GM18526 (cell line): Measurements from ENCODE around the gene TRDMT1.

Experiments
- POLR2A ChIP-seq: IDR thresholded peaks from 3 replicates; pipeline ENCODE4 v1.6.1; 2011; ENCODE audit not compliant: insufficient read length; ENCODE audit errors: extremely low read depth

TRDMT1 gene

GRCh38 chr10:17202999-17203398 lies 1.5 kb upstream of the TRDMT1 start:
- no peak for TF ChIP-seq POLR2A

GRCh38 chr10:17202506-17202905 lies 1.0 kb upstream of the TRDMT1 start:
- TF ChIP-seq POLR2A = no peak

GRCh38 chr10:17201794-17202116 lies 283 bp upstream of the TRDMT1 start:
- no peak for TF ChIP-seq POLR2A

- TF ChIP-seq POLR2A = no peak
Observed at GRCh38 chr10:17200001-17200911, 1.2 kb downstream of the TRDMT1 start.

- no peak for TF ChIP-seq POLR2A
Observed at GRCh38 chr10:17199351-17199804, 2.1 kb downstream of the TRDMT1 start.

GRCh38 chr10:17196573-17196972 lies 4.9 kb downstream of the TRDMT1 start:
- TF ChIP-seq POLR2A = no peak

GRCh38 chr10:17196045-17196444 lies 5.4 kb downstream of the TRDMT1 start:
- TF ChIP-seq POLR2A = no peak

- no peak for TF ChIP-seq POLR2A
Observed at GRCh38 chr10:17195083-17195482, 6.4 kb downstream of the TRDMT1 start.

- no peak for TF ChIP-seq POLR2A
Observed at GRCh38 chr10:17190602-17191001, 10.9 kb downstream of the TRDMT1 start.

- no peak for TF ChIP-seq POLR2A
Observed at GRCh38 chr10:17188644-17189172, 12.8 kb downstream of the TRDMT1 start.

- TF ChIP-seq POLR2A = no peak
Observed at GRCh38 chr10:17185873-17186272, 15.6 kb downstream of the TRDMT1 start.

GRCh38 chr10:17183110-17183509 lies 18.4 kb downstream of the TRDMT1 start:
- TF ChIP-seq POLR2A = no peak

GRCh38 chr10:17181751-17182150 lies 19.7 kb downstream of the TRDMT1 start:
- TF ChIP-seq POLR2A = no peak

GRCh38 chr10:17181110-17181509 lies 20.4 kb downstream of the TRDMT1 start:
- no peak for TF ChIP-seq POLR2A

GRCh38 chr10:17179002-17179401 lies 22.5 kb downstream of the TRDMT1 start:
- TF ChIP-seq POLR2A = no peak

GRCh38 chr10:17178006-17178405 lies 23.5 kb downstream of the TRDMT1 start:
- TF ChIP-seq POLR2A = no peak

- TF ChIP-seq POLR2A = no peak
Observed at GRCh38 chr10:17177014-17177413, 24.5 kb downstream of the TRDMT1 start.
